ENCODE data around the gene ADAM15.

Gene ADAM15, protein sequence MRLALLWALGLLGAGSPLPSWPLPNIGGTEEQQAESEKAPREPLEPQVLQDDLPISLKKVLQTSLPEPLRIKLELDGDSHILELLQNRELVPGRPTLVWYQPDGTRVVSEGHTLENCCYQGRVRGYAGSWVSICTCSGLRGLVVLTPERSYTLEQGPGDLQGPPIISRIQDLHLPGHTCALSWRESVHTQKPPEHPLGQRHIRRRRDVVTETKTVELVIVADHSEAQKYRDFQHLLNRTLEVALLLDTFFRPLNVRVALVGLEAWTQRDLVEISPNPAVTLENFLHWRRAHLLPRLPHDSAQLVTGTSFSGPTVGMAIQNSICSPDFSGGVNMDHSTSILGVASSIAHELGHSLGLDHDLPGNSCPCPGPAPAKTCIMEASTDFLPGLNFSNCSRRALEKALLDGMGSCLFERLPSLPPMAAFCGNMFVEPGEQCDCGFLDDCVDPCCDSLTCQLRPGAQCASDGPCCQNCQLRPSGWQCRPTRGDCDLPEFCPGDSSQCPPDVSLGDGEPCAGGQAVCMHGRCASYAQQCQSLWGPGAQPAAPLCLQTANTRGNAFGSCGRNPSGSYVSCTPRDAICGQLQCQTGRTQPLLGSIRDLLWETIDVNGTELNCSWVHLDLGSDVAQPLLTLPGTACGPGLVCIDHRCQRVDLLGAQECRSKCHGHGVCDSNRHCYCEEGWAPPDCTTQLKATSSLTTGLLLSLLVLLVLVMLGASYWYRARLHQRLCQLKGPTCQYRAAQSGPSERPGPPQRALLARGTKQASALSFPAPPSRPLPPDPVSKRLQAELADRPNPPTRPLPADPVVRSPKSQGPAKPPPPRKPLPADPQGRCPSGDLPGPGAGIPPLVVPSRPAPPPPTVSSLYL

DNA sequence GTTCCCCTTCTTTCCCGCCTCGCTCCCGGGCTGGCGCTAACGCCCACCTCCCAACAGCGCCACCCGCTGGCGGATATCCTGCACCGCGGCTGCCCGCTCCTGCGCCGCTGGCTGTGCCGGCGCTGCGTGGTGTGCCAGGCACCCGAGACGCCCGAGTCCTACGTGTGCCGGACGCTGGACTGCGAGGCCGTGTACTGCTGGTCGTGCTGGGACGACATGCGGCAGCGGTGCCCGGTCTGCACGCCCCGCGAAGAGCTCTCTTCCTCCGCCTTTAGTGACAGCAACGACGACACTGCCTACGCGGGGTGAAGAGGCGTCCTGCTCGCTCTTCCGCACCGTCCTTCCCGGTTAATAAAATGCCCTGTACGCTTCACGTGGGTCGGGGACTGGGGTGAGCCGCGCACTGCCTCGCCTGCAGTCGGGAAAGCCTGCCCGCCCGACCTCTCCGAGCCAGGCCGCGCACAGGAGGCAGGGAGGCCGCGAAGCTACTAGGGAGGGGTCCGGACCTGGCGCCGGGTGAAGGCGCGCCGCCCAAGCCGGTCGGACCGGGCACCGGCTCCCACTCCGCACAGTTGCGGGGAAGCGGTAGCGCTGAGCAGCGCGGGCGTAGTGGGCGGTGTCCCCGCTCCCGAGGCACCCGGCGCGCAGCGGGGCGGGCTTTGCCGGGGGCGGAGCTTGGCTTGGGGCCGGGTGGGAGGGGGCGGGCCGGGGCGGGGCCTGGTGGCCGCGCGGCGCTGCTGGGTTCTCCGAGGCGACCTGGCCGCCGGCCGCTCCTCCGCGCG, at the start of gene ADAM15:
Gene ADAM15, plus strand, starts transcription at position 757 of the 782 bp plus-strand sequence. CDS start 71 bp downstream, outside the sequence.
- peak; percentile 68 to 72 for DNase-seq (ENCODE audit: low read depth in 1 of 2, low spot score in 1 of 2)

DNA sequence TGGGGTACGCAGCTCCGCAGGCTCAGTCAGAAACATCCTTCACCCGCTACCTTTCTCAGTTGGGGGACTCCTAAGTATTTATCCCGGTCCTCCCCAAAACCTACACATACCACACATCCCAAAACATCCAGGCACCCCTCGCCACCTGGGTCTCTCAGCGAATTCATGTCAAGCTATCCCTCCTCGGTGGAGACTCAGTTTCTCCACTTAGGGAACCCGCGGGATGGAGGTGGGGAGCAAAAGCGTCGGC, 49.8 kb upstream of the ADAM15 start:
- DNase-seq (ENCODE audit: low read depth in 1 of 2, low spot score in 1 of 2): no peak

DNA sequence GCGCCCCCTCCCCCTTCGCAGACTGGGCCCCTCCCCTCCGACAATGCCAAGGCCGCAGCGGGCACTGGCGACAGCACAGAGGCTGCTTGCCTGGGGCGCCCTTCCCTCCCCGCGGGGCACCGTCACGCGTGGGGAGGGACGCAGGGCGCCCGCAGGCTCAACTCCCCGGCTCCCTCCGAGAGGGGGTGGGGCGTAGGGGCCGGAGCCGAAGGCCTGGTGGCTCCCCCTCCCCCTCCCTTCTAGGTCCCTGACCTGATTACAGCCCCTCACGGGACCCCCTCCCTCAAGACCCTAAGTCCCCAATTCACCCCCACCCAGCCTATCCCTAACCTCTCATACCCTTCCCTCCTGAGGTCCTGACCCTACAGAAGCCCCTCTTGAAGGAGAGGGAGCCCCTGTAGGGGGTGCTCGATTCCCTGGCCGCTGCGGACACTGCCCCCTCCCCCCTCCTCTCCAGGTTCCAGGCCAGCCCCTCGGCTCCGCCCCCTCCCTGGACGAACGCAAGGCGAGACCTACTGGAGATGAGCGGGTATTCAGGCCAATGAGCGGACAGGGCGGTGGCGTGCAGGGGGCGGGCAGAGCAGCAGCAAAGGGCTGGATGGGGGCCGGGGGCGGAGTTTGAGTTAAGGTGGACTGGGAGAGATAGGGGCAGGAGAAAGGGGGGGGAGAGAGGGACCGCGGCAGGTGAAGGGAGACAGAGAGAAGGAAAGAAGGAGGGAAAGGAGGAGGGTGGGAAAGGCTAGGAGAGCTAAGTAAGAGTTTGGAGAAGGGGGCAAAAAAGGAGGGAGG, 49.2 kb upstream of the ADAM15 start:
- peak; percentile 94 to 95 for DNase-seq (ENCODE audit: low read depth in 1 of 2, low spot score in 1 of 2)

DNA sequence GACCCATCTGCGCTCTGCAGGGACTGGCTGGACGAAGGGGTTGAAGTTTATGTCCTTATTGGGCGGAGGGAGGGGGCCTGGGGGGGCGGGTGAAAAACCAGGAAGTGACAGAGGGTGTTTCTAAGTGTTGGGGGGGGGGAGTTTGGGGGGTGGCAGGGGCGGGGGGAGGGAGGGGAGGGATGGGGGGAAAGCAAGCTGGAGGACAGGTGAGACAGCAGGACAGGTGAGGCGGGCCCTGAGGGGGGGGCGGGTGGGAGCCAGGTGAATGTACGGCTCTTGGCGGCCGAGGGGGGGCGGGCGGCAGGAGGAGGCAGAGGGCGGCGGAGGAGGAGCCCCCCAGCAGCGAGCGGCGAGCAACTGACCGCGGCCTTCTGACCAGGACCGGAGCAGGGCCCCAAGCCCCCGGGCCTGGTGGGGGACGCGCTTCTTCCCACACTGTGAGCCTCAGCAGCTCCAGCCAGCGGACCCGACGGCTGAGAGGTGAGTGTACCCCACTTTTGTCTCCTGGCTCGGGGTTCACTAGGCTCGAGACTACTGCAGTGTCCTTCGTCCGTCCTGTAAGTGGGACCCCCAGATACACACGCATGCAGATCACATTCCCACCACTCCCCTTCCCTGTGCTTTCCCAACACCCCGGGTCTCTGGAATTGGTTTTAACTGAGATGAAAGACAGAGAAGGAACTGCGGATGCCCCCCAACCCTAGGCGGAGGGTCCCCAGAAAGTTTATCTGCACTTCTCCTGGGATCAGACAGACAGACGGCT, 48.5 kb upstream of the ADAM15 start, which contains the start of gene ZBTB7B:
Gene ZBTB7B, plus strand, starts transcription at position 339 of the 763 bp plus-strand sequence. CDS start 11,859 bp downstream, outside the sequence.
- no peak for DNase-seq (ENCODE audit: low read depth in 1 of 2, low spot score in 1 of 2)

DNA sequence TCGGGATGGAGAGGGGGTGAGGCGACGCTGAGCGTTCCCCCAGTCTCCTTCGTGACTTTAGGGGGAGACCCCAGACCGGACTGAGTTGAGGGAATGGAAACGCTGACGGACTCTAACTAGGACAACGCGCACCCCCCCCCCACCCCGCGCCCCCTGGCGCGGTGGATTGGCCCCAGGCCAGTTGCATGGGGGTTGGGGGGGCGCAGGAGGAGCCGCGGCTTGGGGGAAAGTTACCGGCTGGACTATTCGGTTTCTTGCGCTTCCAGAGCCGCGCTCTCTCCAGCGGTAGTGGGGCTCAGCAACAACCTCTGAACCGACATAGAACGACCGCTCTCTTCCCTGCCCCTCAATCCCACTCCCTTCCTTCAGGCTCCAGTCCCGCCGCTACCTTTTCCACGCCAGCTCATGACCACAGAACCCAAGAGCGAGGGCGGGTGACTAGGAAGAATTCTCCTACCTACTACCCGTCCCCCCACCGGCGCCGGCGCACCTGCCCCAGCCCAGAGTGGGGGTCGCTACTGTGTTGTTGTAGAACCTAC, 47.8 kb upstream of the ADAM15 start:
- no peak for DNase-seq (ENCODE audit: low read depth in 1 of 2, low spot score in 1 of 2)

DNA sequence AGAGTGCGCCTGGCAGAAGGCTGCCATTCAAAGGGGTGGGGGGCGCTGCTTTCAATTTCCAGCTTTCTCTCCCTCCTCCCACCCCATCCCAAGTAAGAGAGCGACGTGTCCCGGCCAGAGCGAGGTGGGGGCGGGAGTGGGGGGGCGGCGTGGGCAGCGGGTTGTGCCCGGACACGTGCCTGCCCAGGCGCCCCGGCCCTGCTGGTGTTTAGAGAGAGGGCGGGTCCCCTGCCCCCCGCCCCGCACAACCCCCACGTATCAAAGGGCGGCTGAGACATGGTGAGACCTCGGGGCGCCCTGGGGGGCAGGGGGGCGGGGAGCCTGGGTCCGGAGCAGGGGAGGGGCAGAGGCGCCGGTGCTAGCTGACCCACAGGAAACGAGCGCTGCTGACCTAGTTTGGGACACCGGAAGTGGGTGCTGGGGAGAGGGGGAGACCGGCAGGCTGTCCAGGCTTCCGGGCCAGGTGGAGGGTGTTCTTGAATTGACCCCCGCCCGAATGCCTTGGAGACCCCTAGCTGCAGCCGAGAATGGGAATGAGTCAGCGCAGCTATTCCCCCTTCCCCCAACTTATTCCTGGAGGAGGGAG, 47.3 kb upstream of the ADAM15 start:
- DNase-seq (ENCODE audit: low read depth in 1 of 2, low spot score in 1 of 2): no peak

DNA sequence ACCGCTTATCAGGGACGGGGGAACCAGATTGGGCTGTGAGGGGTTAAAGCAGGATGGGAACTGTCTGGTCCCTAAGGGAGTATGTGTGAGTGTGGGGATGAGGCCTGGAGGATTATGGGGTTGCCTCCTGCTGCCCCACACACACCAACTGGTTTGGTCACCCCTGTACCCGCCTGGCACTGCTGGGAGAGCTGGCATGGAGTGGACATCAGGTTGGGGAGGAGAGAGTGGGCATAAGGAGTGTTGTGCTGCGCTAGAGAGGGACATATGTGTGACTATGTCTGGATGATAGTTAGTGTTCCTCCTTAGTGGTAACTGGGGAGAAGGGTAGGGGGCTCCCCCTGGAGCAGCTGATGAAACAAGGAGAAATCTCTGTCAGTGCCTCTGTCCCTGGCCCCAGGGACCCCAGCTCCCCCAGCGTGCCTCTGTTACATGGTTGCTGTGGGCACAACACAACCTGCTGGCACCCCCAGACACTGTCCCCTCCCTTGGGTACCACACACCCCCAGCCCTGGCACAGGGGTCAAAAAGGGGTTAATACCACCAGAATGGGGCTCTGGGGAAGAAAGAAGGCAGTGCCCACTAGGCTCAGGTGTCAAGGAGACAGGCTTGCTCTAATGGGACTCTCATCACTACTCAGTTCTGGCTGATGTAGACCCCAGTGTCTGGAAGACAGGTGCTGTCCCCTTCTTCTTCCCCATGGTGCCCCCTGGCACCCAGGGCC, 46.6 kb upstream of the ADAM15 start:
- DNase-seq (ENCODE audit: low read depth in 1 of 2, low spot score in 1 of 2): no peak

DNA sequence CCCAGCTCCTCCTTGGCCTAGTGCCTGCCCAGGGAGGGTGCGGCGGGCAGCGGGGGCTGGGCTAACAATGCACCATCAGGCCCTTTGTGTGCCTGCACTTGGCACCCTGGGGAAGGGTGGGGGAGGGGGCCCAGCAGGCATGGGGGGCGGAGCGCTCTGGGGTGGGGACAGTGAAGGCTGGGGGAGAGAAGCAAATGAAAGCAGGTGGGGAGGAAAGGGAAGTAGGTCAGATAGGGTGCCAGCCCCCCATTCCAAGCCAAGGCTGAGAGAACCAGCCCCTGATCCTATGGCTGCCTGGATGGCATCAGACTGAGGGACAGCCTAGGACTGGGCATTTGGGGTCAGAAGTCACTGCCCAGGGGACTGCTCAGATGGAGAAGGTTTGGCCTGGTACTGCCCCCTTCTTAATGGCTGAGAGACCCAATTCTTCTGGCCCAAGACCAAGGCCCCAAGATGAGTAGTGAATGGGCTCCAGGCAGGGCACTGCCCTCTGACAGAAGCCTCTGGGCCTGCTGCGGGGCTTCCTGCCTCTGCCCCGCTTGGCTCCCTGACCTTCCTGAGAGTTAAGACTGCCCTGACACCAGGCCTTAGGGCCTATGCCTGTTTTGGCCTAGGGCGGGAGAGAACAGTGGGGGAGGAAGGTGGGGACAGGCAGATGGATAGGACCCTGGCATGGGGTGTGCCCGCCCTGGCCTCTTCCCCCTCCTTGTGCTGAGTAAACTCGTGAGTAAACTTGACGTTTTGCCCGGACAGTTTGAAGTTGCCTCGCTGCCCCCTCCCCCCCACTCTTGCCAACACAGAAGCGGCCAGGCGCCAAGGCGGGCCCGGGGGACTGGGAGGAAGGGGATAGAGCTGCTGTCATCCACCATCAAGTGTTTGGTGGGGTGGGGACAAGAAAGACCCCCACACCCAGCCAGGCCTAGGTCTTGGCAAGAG, 45.8 kb upstream of the ADAM15 start:
- DNase-seq (ENCODE audit: low read depth in 1 of 2, low spot score in 1 of 2): no peak

DNA sequence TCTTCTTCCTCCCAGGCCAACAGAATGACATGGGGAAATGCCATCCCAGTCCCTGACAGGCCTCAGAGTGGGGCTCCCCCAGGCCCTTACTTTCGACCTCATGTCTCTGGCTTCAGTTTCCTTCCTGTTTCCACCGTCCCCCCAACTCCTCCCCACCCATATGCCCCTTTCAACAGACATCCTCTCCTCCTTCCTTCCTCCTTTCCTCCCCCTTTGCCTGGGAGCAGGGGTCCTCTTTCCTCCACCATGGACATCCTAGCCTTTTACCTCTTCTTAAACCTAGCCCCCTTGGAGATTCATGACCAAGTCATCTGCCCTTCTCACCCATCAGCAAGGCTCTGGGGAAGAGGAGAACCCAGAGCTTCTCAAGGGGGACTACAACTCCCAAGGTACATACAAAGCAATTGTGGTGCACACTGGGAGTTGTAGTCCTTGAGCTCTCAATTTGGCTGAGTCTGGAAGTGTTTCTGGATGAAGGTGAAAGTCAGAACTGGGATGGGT, 44.5 kb upstream of the ADAM15 start:
- DNase-seq (ENCODE audit: low read depth in 1 of 2, low spot score in 1 of 2): no peak

DNA sequence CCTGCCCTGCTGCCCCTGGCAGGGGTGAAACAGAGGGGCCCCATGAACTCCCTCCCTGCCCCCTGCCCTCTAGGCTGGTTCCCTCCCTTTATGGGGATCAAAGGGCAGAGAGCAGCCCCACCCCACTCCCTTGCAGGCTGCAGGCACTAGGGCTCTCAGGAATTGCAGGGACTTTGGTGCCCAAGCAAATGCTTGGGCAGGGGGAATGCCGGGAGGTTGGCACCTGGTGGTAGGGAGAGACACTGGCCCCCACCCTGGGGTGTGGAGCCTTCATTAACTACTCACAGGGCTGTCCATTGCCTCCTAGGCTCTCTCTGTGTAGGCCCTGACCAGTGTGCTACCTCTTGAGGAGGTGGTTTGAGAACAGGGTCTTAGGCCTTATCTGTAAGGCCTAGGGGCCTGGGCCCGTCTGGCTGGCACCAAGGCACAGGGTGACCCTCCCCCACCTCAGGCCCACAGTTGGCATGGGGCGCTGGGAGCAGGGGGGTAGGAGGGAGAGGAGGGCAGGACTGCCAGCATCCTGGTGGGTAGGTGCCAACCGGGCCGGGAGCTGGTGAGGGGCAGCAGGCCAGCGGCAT, 43.8 kb upstream of the ADAM15 start:
- no peak for DNase-seq (ENCODE audit: low read depth in 1 of 2, low spot score in 1 of 2)

DNA sequence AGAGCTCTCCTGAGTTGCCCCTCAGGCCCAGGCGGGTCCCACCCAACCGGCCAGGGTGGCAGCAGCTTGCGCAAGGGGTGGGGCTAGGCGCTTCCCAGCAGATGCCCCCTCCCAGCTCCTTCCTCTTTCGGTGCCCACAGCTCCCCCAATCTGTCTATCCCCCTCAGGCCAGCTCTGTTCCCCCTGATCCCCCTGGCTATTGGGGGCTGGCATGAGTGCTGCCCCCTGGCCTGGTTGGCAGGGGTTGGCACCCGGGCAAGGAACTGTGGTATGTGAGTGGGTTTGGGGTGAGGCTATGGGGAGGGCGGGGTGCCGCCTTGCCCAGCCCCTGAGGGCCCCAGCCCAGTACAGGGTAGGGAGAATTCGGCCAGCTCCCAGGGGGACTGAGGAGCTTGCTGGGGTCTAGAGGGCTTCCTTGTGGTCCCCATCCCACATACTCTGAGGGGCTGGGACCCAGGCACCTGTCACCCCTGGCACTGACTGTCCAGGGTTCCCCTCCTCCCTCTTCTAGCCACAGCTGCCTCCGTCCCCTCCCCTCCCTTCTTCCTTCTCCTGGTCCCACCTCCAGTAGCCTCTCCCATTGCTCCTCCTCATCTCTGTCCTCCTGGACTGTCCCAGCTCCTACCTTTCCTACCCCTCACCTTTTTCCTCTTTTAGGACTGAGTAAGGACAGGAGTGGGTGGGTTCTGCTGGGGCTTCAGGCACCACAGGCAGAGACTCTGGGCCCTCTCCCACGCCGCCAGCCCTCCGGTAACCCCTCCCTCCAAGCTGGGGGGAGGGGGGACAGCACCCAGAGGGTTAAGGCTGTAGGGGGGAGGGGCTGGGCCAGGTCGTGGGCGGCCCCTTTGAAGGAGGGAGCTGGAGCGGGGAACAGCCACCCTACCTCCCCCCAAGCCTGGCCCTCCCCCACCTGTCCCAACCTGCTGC, 42.8 kb upstream of the ADAM15 start:
- DNase-seq (ENCODE audit: low read depth in 1 of 2, low spot score in 1 of 2): peak in 1 of 2 donors; percentile 60

DNA sequence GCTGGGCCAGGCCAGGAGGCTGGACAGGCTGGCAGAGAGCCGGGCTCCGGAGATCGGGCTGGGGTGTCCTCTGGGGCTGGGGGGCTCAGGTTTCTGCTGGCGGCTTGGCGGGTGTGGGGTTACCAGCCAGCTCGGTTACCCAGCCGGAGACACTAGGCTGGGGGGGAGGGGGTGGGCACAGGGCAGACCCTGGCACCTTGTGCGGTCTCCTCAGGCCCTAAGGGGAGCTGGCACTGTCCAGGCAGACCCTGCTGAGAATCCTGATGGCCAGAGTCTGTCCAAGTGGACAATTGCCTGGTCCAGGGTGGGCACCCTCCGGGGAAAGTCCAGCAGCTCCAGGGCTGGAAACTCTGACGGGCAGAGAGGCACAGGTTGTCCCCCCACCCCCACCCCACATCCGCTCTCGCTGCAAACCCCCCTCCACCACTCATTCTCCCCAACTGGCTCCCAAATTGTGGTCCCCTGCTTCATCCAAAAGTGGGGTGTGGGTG, 41.9 kb upstream of the ADAM15 start:
- DNase-seq (ENCODE audit: low read depth in 1 of 2, low spot score in 1 of 2): no peak

DNA sequence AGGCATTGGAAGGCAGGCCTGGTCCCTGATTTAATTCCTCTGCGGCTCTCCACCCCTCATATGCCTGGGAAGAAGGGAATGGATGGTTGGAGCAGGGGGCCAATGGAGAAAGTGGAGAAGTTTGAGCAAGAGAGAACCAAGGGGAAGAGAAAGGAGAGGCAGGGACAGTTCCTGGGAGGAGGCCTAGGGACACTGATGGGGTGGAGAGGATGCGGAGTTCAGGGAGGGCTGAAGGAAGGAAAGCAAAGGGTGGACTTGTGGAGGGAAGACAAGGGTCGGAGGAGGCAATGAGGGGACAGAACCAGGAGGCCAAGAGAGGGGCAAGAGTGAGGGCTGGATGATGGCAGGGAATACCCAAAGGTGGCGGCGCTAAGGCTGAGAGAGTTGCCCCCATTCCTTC, 41.4 kb upstream of the ADAM15 start:
- DNase-seq (ENCODE audit: low read depth in 1 of 2, low spot score in 1 of 2): no peak

DNA sequence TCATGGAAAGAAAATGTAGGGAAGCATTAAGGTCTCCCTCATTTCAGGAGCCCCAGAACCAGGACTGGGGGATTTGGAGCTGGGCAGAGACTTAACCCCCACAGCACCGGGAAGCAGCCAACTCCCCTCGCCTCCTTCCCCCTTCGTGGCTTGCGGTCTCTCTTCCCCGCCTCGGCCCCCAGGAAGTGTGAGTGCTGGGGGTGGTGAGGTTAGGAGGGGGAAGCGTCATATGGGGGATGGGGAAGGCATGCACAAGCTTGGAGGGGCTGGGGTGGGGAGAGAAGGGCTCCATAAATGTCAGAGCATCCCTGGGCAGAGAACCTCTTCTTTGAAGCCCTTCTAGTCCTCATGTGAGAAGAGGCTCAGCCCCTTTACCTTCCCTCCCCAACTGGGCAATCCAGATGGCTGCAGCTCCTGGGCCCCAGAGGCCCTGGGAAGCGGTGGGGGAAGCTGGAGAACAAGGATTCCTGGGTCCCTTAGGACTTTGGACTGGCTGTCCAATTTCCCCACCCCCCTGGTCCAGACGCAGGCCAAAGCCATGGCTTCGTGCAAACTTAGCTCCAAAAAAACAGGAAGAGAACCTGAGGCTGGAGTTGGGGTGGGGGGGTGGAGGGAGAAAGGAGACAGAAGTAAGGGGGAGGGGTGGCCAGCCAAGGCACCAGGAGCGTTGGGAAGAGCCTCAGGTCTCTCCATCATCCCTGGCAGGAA, 40.8 kb upstream of the ADAM15 start:
- DNase-seq (ENCODE audit: low read depth in 1 of 2, low spot score in 1 of 2): no peak

DNA sequence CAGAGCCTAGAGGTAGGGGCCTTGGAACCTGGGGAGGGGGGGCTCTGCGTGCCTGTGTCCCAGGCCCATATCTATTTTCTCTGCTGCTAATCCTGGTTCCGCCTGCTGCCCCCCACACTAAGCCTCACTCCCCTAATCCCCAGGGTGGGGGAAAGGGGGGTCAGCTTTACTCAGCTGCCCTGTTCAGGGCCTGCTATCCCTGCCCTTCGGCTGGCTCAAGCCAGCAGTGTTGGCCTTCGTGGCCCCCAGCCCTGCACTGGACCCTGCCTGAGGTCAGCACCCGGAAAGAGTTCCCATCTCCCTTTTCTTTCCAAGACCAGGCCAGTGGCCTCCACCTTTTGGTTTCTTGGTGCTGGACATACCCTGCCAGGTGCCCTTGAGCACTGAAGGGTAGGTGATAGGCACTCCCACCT, 40.1 kb upstream of the ADAM15 start:
- DNase-seq (ENCODE audit: low read depth in 1 of 2, low spot score in 1 of 2): no peak
